ENCODE results near the gene ABCB8.

DNA sequence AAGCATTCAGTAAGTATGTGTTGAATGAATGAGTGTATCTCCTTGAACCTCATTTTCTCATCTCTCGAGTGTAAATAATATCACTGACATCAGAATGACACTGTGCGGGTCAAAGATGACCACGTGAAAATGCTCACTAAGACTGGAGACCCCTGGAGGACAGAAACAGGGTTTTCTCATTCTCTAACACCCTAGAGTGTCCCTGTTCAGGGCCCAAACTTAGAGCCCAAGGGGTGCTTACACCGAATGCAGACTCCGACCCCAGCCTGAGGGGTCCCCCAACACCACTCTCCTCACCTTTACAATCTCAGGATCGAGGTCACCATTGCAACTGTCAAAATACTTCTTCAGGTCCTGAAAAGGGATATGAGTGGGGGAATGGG, 28.0 kb downstream of the ABCB8 start:
- TF ChIP-seq, protein P1, sequence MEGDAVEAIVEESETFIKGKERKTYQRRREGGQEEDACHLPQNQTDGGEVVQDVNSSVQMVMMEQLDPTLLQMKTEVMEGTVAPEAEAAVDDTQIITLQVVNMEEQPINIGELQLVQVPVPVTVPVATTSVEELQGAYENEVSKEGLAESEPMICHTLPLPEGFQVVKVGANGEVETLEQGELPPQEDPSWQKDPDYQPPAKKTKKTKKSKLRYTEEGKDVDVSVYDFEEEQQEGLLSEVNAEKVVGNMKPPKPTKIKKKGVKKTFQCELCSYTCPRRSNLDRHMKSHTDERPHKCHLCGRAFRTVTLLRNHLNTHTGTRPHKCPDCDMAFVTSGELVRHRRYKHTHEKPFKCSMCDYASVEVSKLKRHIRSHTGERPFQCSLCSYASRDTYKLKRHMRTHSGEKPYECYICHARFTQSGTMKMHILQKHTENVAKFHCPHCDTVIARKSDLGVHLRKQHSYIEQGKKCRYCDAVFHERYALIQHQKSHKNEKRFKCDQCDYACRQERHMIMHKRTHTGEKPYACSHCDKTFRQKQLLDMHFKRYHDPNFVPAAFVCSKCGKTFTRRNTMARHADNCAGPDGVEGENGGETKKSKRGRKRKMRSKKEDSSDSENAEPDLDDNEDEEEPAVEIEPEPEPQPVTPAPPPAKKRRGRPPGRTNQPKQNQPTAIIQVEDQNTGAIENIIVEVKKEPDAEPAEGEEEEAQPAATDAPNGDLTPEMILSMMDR (IDR thresholded peaks at IDR 0.05; ENCODE audit: control extremely low read depth in 1 of 3, insufficient read depth in 1 of 3, low read depth in 1 of 3, low read length in 3 of 3) = no peak
- TF ChIP-seq PHF8 (conservative IDR thresholded peaks at IDR 0.05; ENCODE audit: low read depth, low read length) (no peak), POLR2AphosphoS5 (IDR thresholded peaks at IDR 0.05; ENCODE audit: low read depth, low read length) (no peak)
